KBM-7 (cell line): ENCODE data around the gene TMEM53.
A peak's percentile ranks its signal among the peaks of the same experiment; 100 is the strongest.

ENCODE experiments used
- DNase-seq: peaks from one replicate; pipeline ENCODE4 v3.0.0-alpha.2; 2015
- in situ Hi-C: fragments of 300-500 bp; cut with MboI; formaldehyde crosslinking; loops from 2 replicates; pipeline ENCODE4 v1.14.3; 2020; ENCODE audit warnings: low sequenced_read_pairs, low pct_unique_long_range_greater_than_20kb, mixed read lengths

TMEM53 gene

DNA sequence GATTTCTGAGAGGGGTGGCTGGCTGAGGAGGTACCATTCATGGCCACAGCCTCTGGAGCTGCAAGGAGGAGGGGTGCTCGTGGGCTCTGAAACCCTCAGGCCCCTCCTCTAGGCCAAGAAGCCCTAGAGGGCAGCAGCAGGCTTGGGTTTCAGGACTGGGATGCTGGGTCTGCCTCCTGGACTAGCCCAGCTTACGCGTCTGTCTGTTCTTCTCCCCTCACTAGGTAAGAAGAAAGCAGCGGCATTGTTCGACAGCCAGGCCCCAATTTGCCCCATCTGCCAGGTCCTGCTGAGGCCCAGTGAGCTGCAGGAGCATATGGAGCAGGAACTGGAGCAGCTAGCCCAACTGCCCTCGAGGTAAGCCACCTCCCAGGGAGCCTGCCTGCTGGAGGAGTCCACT, 60.3 kb downstream of the TMEM53 start:
- in situ Hi-C loops = no loop called here
- no peak for DNase-seq

DNA sequence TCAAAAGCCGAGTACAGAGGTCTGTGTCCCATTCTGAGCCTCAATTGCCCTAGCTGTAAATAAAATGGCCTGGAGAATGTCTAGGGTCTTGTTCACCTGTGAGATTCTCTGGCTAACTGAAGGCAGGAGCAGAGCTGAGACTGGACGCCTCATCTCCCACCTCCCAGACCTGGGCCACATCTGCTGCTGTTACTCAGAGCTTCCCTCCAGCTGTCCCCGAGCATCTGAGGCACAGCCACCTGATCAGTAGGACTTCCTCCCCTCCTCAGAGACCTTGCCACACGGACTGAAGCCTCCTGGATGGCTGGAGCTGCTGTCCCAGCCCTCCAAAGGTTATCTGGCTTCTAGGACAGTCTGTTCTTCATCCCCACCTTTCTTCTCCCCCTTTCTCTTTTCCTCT, 62.4 kb downstream of the TMEM53 start:
- in situ Hi-C loops = no loop called here
- no peak for DNase-seq

DNA sequence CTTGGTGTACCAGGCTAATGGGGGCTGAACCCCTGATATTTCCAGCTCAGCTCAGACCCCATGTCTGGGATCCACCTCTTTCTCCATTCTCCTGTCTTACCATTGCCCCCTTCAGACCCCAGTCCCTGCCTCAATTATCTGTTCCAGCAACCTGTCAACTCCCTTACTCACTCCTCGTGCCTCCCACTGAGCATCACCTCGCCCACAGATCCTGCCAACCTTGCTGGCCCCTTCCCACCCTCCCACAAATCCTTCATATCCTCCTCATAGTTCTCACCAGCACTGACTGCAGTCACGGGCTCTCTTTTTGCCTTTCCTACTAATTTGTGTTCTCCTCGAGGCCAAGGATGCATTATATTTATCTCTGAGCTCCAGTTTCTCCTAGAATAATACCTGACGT, 62.9 kb downstream of the TMEM53 start:
- no peak for DNase-seq
- in situ Hi-C loops = no loop called here

DNA sequence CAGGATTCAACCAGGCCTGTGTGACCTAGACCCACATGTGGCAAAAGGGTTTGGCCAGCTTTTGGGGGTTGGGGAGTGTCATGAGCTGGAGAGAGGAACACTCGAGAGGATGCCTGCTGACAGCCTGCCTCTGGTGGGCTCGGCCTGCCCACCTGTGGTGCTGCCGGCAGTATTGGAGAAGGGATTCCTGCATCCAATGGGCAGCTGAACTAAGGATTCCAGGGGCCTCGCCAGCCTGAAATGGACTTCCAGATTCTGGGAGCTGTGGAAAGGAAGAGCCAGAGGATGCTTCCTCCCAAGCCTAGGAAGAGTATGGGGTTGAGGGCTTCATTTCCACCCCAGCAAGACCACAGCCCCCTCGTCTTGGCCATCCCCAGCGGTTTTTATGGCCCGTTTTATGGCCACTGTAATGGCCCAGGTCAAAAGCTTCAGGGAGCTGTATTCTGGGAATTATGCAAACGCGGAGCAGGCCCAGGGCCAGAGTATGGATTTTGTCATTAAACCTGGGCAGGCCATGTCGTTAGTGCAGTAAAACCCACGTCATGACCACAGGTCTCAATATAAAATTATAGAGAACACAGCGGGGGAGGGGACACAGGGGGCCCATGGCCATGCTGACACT, 63.6 kb downstream of the TMEM53 start:
- in situ Hi-C loops = no loop called here
- DNase-seq = no peak

DNA sequence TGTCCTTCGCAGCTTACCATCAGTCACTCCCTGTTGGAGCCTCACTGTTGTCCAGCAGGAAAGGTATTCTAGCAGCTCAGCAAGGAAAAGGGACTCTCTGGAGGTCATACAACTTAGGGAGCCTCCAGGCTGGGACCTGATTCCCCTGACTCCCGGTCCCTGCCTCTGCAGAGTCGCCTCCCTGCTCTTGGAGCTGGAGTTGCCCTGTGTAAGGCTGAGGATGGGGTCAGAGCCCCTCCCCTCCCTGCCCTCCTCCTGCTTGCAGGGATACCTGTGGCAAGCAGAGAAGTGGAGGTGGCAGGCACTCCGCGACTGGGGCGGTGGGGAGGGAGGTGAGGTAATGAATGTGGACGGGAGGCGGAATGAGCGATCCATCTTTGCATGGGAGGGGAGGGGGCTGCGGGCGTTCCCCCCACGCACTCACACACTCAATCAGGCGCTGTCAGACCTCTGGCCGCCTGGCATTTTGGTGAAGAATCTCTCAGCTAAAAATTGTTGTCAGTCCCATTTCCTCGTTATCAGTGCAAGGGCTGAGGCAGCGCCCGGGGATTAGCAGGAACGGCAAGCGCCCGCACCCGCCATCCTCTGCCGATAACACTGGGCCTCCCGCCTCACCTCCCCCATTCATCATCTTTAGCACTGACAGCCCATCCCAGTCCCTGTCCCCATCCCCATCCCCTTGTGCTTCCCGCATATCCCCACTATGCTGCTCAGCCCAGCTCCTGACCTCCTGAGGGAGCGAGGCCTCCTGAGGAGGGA, 64.3 kb downstream of the TMEM53 start:
- no peak for DNase-seq

DNA sequence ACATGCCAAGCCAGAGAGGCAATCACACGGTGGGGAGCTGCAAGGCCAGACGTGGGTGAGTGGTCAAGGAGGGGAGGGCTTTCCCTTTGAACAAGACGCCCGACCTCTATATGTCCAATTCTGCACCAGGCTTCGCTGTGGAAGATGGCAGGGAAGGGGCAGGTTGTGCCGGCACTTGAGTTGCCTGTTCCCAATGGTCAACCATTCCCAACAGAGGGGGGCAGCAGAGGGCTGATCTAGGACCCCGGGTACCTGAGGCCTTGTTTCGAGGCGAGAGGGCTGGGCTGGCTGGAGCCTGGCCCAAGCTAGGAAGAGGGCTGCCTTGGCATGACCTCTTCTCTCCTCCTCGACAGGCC, 64.9 kb downstream of the TMEM53 start:
- in situ Hi-C loops = no loop called here
- peak; percentile 41 for DNase-seq

More for the DNA sequence above, 64.3 kb downstream of the TMEM53 start:
- in situ Hi-C loops = no loop called here

DNA sequence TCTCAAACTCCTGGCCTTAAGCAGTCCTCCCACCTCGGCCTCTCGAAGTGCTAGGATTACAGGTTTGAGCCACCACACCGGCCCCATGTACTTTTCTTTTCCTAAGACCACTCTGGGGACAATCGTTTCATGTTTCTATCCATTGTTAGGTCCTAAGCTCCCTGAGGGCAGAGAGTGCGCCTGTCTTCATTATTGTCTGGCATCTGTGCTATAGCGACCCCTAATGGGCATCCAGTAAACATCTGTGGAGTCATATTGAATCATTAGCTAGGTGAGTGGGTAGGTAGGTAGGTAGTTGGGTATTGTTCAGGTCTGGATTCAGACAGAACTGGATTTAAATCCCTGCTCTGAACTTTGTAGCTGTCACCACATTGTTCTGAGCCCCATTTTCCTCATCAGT, 66.1 kb downstream of the TMEM53 start:
- peak; percentile 11 for DNase-seq
- in situ Hi-C loops = no loop called here

DNA sequence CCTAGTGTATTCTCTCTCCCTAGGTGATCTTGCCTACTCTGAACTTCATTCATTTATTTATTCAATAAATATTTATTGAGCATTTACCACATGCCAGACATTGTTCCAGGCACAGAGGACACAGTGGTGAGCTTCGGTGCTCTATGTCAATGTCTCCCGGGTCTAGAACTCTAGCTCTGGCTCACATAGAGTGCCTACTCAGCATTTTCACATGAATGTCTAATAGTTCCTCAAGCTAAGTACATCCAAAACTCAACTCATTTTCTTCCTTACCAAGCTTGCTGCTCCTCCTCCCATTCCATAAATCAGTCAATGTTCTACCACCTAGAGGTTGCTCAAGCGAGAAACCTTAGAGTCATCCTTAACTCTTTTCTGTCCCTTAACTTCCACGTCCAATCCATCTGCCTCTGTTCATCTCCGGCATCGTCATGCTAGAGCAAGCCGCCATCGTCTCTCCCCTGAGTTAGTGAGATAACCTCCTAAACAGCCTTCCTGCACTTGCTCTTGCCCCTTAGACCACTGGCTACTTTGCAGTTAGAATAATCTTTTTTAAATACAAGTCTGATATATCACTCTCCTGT, 67.5 kb downstream of the TMEM53 start:
- no peak for DNase-seq
- in situ Hi-C loops = no loop called here

DNA sequence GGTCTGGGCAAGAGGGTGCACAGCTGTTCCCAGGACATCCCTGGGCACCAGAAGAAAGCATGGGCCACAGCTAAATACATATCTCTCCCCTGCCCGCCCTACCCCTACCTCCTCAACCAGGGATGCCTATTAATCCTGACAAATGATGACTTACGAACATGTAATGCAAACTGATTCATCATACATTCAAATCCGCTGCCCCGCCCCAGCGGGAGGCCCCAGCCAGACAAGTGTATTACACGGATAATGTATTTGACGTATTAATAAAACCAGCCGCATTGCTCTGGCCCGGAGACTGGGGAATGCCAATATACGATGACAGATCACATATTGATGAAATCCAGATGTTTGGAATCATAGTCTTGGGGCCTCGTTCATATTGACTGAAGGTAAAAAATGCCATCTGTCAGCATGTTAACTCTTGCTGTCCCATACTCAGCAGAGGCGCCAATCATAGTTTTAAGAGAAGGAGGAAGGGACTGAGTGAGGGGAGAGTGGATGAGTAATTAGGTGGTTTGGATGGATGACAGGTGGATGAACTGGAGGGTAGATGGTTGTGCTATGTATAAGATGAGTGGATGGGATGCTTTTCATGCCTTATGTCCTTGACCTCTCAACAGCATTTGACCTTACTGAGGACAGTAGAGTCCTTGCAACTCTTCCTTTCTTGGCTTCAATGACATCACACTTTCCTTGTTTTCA, 68.2 kb downstream of the TMEM53 start:
- in situ Hi-C loops = no loop called here
- no peak for DNase-seq

DNA sequence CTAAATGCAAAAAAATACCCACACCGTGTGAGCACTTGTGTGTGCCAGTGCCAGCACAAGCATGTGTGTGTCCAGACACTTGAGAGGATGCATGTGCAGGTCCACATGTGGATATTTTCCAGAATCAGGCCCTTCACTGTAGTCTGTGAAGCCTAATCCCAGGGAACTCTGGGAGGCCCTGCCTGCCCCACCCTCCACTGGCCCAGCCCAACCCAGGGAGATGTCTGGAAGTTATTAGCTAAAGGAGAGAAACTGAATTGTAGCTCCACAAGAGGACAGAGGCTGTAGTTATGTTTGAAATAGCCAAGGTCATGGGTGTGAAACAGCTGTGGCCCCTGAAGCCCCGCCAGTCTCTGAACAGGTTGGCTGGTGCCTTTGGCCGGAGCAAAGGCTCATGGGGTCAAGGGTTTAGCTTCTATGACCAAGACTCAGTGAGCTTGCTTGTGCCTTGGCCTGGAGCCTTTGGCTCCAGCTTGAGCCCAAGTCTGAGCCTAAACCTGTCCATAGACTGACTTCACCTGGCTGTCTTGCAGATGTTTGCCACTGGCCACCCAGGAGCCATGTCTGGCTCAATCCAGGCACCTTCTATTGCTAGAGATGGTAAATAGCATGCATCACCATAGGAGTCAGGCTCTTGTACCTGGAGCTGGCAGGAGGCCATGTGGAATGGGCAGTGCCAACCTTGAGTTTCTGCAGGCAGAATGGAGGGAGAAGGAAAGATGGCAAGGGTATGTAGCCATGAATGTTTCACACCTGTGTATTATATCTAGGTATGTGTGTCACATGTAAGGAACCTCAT, 69.9 kb downstream of the TMEM53 start:
- in situ Hi-C loops = no loop called here
- no peak for DNase-seq

DNA sequence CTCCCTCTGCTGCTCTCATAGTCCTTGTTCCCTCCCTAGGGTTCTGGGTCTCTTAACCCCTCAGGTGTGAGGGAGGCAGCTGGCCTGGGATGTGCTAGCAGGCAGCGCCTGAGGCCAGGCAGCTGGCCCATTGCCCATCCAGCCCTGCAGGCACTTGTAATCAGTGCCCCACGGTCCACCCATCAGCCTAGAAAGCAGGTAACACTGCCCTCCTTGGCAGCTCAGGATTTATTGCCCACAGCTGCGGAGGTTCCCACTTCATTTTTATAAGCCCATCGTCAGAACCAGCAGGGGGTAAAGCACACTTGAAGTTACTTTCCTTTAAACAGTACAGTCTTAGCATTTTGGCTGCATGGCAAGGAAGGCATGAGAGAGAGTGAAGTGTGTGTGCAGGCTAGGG, 70.6 kb downstream of the TMEM53 start:
- no peak for DNase-seq
- in situ Hi-C loops = no loop called here
